Loucy (cell line): ENCODE data around the gene CTBP2.

Experiments used
- H2AFZ ChIP-seq: fragments of 200-600 bp; sonication (generic); 2 replicates; pipeline ENCODE4 v1.6.0; 2016; ENCODE audit warnings: antibody characterized with exemption, mild to moderate bottlenecking, low read length, moderate library complexity
- H3F3A ChIP-seq: fragments of 200-600 bp; 2 replicates; pipeline ENCODE4 v1.6.0; 2016; ENCODE audit warnings: antibody characterized with exemption, low read depth, mild to moderate bottlenecking
- H3K27me3 ChIP-seq: fragments of 200-600 bp; sonication (generic); 2 replicates; pipeline ENCODE4 v1.6.1; 2014; ENCODE audit warnings: low read length, mild to moderate bottlenecking; ENCODE audit not compliant: insufficient read depth, poor library complexity, severe bottlenecking
- H3K36me3 ChIP-seq: fragments of 200-600 bp; sonication (generic); 2 replicates; pipeline ENCODE4 v1.6.1; 2016; ENCODE audit warnings: low read length; ENCODE audit not compliant: insufficient read depth
- H3K4me1 ChIP-seq: fragments of 200-600 bp; sonication (generic); 2 replicates; pipeline ENCODE4 v1.5.1; 2014; ENCODE audit warnings: low read length, mild to moderate bottlenecking; ENCODE audit not compliant: insufficient read depth, poor library complexity, severe bottlenecking
- H3K4me2 ChIP-seq: fragments of 200-600 bp; sonication (generic); 2 replicates; pipeline ENCODE4 v1.6.0; 2014; ENCODE audit warnings: antibody characterized with exemption, low read length, low read depth, mild to moderate bottlenecking; ENCODE audit not compliant: poor library complexity, severe bottlenecking
- H3K4me3 ChIP-seq: fragments of 200-600 bp; sonication (generic); 2 replicates; pipeline ENCODE4 v1.5.1; 2014; ENCODE audit warnings: low read length, mild to moderate bottlenecking, mixed read lengths; ENCODE audit not compliant: poor library complexity, severe bottlenecking
- H3K79me2 ChIP-seq: fragments of 200-600 bp; sonication (generic); 2 replicates; pipeline ENCODE4 v1.6.1; 2014; ENCODE audit warnings: low read length; ENCODE audit not compliant: insufficient read depth
- H3K9ac ChIP-seq: fragments of 200-600 bp; sonication (generic); 2 replicates; pipeline ENCODE4 v1.6.0; 2014; ENCODE audit warnings: mild to moderate bottlenecking, low read depth, low read length, moderate library complexity; ENCODE audit not compliant: poor library complexity, severe bottlenecking
- H3K9me2 ChIP-seq: fragments of 200-600 bp; sonication (generic); replicated peaks from 2 replicates; pipeline ENCODE4 v1.6.1; 2016; ENCODE audit warnings: low read depth, low read length, mixed read lengths
- H3K9me3 ChIP-seq: fragments of 200-600 bp; sonication (generic); 2 replicates; pipeline ENCODE4 v1.6.1; 2014; ENCODE audit warnings: mild to moderate bottlenecking, antibody characterized with exemption, low read length, low read depth; ENCODE audit not compliant: insufficient read depth
- H4K20me1 ChIP-seq: fragments of 200-600 bp; sonication (generic); 2 replicates; pipeline ENCODE4 v1.6.0; 2014; ENCODE audit warnings: antibody characterized with exemption, low read length, mild to moderate bottlenecking; ENCODE audit not compliant: insufficient read depth, poor library complexity, severe bottlenecking
- CTCF ChIP-seq: fragments of 200-600 bp; sonication (generic); conservative IDR thresholded peaks from 2 replicates; pipeline ENCODE4 v1.5.1; 2014; ENCODE audit warnings: mild to moderate bottlenecking, antibody characterized with exemption, low read length
- EZH2phosphoT487 ChIP-seq: fragments of 200-600 bp; IDR thresholded peaks from 2 replicates; pipeline ENCODE4 v1.6.1; 2018; ENCODE audit warnings: antibody characterized with exemption, mild to moderate bottlenecking, moderate library complexity, borderline replicate concordance

The CTBP2 gene

GRCh38 chr10:124955243-124955642 is 205.1 kb downstream of the CTBP2 start:
- Histone ChIP-seq H4K20me1 (peaks cover 72% of the 10 kb centered on the region), H3K9ac (no peak overlapping the region), H3K36me3 (no peaks in the 10 kb centered on the region; the same call in 1 of the 2 replicates), H3K4me1 (peaks cover 14% of the 10 kb centered on the region), H3K9me2 (no peaks in the 10 kb centered on the region), H3K4me3 (no peak overlapping the region), H3F3A (no peaks in the 10 kb centered on the region), H3K9me3 (no peaks in the 10 kb centered on the region), H3K79me2 (peaks cover 93% of the 10 kb centered on the region), H3K4me2 (no peak overlapping the region), H3K27me3 (no peaks in the 10 kb centered on the region), H2AFZ (no peak overlapping the region)
- TF ChIP-seq CTCF (no peak), EZH2phosphoT487 (no peak)

DNA sequence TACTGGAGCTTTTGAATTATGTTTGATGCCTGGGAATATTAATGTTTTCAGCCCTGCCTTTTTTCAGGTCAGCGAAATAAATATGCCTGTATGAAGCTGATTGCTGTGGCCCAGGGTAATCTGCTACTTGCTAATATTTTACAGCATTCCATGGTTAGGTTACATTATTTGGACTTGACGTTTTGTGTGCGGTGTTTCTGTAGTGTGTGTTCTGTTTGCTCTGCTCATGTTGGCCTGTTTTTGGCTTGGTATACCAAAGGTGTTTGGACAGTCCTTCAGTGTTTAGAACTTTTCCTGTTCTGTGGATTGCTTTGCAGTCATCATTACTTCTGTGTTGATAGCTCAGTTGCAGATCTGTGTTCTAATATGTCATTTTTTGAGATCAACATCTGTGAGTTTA is 206.9 kb downstream of the CTBP2 start:
- H4K20me1 ChIP-seq, result peaks cover 66% of the 10 kb centered on the region

GRCh38 chr10:124952123-124952522 is 208.2 kb downstream of the CTBP2 start:
- Histone ChIP-seq H3K4me3 (no peak overlapping the region), H3K9me3 (no peaks in the 10 kb centered on the region), H3K9me2 (no peaks in the 10 kb centered on the region), H3K36me3 (peaks cover 9% of the 10 kb centered on the region; the same call in 1 of the 2 replicates), H3F3A (no peaks in the 10 kb centered on the region), H3K4me1 (peaks cover 9% of the 10 kb centered on the region), H4K20me1 (peaks cover 67% of the 10 kb centered on the region), H3K9ac (no peak overlapping the region), H2AFZ (no peak overlapping the region), H3K4me2 (no peak overlapping the region), H3K79me2 (peaks cover 90% of the 10 kb centered on the region), H3K27me3 (no peaks in the 10 kb centered on the region)
- no peak for TF ChIP-seq EZH2phosphoT487
- TF ChIP-seq CTCF, result no peak

More for the DNA sequence above, 206.9 kb downstream of the CTBP2 start:
- Histone ChIP-seq H3K4me3 (no peak overlapping the region), H3K9me2 (no peaks in the 10 kb centered on the region), H3K9me3 (no peaks in the 10 kb centered on the region), H3K27me3 (no peaks in the 10 kb centered on the region), H3F3A (no peaks in the 10 kb centered on the region), H2AFZ (no peak overlapping the region), H3K4me2 (no peak overlapping the region), H3K9ac (no peak overlapping the region), H3K79me2 (peaks cover 90% of the 10 kb centered on the region), H3K36me3 (peaks cover 4% of the 10 kb centered on the region; the same call in 1 of the 2 replicates), H3K4me1 (peaks cover 14% of the 10 kb centered on the region)
- no peak for TF ChIP-seq EZH2phosphoT487
- TF ChIP-seq CTCF, result no peak
